GM12891 (cell line): Measurements from ENCODE around the gene CAMTA1.

Experiments used
- POLR2A ChIP-seq: IDR thresholded peaks from 2 replicates; pipeline ENCODE4 v1.6.1; 2011; ENCODE audit warnings: low read depth, low read length, control low read depth
- SPI1 ChIP-seq: IDR thresholded peaks from 2 replicates; pipeline ENCODE4 v1.6.1; 2011; ENCODE audit warnings: low read depth, low read length, control low read depth
- TAF1 ChIP-seq: IDR thresholded peaks from 2 replicates; pipeline ENCODE4 v1.6.1; 2011; ENCODE audit warnings: low read depth, low read length, control low read depth

GRCh38 chr1:7506454-7507284, 721.4 kb downstream of the CAMTA1 start:
- TF ChIP-seq TAF1: no peak
- no peak for TF ChIP-seq SPI1
- TF ChIP-seq POLR2A: no peak
